SIG-M5 (cell line): ENCODE results near the gene SEC16B.

Experiments used
- DNase-seq: peaks from one replicate; lab custom pipeline; 2025; lab: John Stamatoyannopoulos, UW

The SEC16B gene

DNA sequence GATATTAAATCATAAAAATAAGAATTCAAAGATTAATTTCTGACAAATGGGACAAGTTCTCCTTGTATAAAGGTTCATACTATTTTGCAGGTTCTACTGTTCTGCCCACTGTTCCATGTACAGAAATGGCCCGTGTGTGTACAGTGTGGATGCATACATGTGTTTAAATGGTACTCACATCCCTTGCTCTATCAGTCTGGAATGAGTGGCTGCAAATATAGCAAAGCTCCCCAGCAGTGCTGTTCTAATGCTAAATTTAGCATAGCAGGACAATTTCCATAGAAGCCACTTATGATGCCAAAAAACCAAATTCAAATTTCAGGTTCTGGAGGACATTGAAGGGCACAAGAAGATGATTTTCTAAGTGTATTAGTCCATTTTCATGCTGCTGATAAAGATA lies 9.4 kb upstream of the SEC16B start:
- DNase-seq, result no peak

DNA sequence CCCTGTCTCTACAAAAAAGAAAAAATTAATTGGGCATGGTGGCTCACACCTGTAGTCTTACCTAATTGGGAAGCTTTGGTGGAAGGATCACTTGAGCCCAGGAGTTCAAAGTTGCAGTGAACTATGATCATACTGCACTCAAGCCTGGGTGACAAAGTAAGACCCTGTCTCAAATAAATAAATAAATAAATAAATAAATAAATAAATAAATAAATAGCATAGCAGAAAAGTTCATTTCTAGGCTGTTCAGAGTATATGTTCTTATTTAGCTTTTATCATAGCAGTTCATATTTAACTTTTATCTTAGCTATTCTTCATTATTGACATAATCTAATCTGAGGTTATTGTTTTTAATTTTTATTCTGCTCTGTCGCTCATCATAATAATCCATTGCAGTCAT lies 8.7 kb upstream of the SEC16B start:
- no peak for DNase-seq

DNA sequence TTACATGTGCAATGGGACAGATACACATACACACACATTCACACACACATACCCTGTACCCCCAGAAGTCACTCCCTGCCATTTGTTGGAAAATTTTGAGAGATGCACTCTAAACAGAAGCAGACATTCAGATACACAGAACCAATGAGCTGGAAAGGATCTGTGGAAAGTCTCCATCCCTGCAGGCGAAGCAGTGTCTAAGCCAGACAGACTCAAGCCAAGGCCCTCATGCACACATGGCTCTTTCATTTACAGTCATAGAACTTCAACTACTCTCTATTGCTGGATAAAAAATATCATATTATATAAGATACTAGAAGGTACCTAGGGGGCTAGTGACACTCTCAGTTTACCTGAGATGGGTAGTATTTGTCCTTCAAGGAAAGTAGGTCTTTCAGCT lies 7.3 kb upstream of the SEC16B start:
- DNase-seq, result no peak

DNA sequence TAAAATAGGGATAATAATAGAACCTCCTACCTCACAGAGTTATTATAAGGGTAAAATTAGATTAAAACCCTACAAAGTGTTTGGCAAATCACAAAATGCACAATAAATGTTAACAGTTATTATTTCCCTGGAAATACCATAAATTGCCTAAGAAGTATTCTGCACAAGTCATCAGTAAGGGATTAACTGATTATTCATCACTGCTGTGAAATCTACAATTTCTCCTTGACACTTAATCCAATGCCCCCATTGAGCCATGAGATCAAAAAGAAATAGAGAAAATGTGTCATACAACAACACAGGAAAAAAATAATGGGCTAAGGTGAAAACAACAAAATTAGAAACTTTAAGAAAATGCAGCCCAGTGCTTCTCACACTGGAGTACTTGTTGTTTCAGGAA lies 6.7 kb upstream of the SEC16B start:
- DNase-seq, result no peak

DNA sequence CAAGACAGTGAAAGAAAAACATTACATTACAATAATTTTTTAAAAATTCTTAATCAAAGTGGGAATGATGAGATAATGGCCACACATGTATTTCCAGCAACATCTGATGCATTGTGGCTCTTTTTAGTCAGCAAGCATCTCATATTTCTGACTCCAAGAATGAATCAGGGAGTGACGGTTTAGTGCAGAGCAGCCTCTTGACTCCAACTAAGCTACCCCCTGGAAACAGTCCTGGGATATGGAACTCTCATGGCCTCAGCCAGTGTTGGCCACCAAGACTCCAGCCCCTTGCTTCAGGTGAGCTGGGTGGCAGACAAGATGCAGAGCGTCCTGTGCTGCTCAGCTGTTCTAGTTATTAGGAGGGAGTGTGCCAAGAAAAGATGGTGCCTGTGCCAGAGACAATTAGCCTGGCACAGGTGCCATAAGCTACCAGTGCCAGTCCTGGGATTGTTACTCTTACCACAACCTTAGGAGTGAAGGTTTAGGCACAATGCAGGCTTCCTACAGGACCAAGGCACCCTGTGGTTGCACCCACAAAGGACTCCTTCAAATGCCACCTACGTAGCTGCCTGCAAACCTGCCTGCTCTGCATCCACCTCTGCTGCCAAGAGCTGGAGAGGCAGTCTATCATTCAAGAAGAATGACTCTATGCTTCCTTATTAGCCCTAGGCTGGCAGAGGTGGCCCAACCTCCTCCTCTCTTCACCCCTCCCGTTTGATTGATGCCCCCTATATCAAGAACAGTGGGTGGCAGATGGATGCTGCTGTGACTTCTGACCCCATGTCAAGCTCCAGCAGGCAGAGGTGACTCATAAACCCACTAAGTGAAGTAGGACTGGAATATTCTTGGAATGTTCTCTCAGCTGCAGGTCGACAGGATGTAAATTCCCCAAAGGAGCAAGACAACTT lies 6.0 kb upstream of the SEC16B start:
- DNase-seq, result no peak

DNA sequence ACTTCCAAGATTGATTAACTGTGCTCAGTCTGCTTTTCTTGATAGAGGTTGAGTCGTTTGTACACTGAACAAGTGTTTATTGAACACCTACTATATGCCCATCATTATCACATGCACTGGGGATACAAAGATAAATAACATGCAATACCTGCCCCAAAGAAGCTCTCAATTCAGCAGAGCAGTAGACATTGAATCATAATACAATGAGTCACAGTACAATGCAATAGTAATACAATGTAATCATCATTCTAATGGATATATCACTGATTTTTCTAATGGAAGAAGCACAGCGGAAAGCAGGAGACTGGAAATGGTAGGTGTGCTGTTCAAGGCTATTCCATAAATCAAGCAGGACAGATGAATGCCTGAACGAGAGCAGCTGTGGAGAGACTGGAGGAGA lies 3.7 kb upstream of the SEC16B start:
- no peak for DNase-seq

DNA sequence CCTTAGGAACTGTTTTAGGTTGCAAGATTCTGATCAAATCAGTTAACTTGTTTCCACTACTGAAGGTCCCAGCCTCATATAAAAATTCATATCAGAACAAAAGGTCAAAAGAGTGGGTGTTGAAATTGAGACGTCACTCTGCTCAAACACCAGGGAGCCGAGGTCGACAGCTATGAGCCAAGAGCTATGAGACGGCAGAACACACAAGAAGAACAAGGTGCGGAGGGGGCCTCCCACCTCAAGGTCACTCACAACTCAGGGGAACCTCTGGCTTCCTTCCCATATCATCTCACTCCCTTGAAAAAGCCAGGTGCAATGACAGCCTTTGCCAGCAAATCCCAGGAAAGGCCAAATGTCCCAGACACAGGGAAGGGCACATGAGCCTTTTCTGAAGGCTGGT lies 749 bp downstream of the SEC16B start:
- DNase-seq, result no peak

DNA sequence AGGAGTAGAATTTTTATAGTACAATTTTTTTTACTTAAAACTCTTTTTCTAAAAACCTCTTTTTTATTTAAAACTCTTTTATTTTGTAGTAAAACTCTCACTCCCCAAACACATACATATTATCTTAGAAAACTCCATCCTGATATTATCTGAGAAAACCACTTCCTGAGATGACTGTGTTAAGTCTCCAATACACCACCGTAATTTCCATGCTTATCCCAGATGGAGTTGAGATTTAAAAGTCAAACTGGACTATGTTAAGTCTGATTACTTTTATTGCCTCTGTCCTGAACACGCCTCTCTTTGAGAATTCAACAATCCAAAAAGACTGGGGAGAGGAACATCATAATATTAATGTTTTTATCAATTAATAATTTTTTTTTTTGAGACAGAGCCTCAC lies 3.7 kb downstream of the SEC16B start:
- no peak for DNase-seq

DNA sequence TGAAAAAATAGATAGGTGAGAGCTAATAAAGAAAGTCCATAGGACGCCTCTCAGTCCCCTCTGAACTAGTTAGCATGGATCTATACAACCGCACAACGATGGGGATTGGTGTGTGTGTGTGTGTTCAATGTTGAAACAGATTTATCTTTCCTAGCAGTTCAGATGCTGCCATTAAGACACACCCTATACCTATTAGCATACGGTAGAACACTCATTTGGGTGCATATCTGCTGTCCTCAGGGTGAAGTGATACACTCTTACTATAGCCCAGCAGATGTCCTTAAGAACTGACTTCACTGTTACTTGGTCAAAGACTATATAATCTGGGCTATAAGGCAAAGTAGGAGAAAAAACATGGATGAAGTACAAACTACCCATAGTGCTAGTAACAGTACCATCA lies 4.6 kb downstream of the SEC16B start:
- no peak for DNase-seq

DNA sequence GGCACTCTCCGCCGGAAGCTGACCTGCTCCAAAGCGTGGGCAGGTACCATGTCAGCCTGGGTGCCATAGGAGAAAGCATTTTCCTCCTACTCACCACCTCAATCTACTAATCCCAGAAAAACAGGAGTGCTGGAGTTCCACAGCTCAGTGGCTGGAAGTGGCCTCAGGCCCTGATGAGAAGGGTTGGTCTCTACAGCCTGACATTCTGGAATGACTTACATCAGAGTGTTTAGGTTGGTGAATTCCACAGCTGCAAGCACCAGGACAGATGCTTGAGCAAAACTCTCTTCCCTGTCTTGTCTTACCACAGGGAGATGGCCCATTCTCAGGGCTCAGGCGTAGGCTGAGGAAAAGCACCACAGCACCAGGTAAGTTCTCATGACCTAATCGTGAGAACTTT lies 5.5 kb downstream of the SEC16B start:
- DNase-seq, result no peak

DNA sequence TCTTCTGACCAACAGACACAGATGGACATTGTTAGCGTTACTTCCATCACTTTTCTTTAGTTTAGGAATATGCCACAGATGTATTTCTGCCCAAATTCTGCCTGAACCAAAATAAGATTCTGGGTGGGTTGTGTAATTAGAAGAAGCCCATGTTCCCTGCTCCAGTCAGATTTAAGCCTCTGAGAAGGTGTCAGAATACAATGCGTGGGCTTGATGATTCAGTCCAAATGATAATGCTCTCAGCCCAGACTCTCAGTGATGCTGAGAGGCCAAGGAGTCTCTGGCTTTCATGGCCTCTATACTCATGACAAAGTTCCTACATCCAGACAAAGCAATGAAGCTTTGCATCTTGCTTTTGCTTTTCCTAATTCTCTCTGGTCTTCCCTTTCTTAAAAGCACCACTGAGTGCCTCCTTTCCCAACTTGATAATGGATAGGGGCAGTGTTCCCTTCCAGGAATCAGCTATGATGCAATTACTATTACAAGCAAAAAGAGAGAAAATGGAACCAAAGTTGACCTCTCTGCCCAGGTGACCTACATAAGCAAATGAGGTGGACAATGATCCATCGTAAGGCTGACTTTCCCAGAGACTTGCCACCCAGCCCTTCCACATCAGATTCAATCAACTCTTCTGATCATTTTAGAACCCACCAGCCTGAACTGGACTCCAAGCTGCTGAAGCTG lies 8.8 kb downstream of the SEC16B start:
- no peak for DNase-seq

DNA sequence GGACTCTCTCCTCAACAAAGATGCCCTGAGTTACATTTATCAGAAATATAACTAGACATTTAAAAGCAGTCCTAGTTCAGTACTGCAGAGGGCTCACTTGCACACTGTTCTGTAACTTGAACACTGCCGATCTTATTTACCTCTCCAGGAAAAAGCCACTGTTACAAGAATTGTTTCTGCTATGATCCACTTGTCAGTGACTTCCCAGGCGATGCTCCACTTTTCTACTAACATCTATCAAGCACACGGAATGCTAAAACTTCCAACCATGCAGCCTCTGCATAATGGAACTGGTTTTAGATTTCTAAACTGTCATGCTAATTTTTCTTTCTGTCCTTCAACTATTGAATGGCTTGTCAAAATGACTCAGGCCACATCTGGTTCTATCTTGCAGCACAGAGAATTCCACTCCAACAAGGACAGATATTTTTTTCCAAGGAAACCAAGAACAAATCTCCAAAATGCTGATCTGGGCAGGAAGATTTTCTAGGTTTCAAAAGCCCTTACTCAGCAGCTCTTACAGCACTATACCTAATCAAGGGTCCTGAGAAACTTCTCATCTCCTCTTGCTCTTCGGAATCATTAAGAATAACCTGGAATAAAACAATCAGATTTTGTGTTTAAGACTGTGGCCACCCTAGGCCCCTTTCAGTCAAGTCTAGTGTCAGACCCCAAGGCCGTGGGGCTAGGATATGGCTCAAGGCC lies 9.9 kb downstream of the SEC16B start:
- DNase-seq, result no peak

DNA sequence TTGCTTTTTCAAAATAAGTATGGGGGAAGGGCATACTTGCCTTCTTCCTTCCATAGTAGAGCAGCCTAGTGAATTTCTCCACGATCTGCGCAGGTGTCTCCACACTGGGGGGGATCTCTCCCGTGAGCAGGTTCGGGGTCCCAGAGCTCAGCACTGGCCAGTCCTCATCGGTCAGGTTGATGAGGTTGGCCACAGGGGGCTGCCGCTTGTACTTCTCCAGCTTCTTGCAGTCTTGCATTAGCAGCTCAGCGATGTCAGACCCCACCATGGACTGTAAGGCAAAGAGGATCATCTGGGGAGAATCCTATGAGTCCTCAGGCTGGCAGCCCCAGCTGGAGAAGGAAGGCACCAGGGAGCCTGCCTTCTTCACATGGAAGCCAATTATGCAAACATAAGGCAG lies 11.8 kb downstream of the SEC16B start:
- DNase-seq, result no peak

DNA sequence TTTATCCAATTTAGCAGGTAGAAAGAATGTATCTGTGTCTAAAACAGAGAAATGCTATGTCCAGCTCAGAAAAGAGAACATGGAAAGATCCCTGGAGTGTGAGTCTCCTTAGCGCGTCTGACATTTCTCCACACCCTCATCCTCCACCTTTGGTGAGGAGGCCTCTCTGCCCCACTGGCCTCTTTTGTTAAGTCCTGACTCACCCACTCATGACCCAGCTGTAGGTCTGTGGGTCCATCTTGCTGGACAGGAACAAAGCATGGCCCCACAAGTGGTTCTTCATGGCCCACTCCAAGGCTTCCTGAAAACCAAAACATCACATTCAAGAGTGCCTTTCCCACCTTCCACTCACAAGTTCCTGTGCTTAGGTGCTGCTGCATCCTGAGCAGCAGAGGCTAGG lies 15.8 kb downstream of the SEC16B start:
- no peak for DNase-seq

DNA sequence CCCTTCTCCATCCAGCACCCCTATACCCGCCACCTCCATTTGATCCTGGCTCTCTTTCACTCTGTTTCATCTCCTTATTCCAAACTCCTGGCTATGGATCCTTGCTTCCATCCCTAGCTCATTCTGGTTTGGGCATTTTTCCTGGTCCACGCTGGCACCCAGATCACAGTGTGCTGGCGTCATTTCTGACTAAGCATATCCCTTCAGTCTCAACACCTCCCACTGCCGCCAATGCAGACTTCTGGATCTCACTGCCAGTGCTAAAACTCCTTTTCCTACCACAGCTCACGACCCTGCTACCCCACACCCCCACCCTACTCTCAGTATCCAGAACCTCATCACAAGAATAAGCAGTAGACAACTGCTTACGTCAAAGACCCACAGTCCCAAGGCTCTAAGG lies 16.3 kb downstream of the SEC16B start:
- no peak for DNase-seq

DNA sequence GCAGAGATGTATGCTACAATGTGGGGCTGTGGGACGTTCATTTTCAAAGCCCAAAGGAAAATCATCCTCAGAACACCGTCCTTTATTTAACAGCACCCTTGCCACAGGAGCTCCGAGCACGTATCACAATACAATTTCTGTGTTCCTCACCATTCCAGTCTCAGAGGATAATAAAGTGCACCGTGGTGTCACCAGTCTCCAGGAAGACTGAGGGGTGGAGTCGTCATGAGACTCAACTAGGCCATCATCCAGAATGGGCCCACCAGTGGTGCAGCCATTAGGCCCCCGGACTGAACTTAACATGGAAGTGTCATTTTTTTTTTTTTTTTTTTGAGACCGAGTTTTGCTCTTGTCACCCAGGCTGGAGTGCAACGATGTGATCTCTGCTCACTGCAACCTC lies 17.2 kb downstream of the SEC16B start:
- DNase-seq, result no peak

DNA sequence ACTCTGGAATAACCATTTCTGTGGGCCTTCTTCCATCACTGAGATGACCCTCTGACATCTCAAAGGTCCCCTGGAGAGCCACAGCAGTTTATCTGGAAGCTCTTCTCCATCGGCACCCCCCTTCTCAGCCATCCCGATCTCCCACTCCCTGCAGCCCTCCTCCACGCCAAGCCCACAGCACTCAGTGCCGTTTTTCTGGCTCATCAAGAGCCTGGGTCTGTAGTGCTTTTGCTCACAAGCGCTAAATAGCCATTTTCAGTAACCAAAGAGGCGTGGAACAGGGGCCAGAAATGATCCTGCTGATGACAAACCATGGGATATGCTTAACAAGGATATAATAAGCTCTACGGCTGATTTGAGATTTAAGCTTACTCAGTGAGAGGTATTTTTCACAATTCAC lies 17.6 kb downstream of the SEC16B start:
- no peak for DNase-seq

DNA sequence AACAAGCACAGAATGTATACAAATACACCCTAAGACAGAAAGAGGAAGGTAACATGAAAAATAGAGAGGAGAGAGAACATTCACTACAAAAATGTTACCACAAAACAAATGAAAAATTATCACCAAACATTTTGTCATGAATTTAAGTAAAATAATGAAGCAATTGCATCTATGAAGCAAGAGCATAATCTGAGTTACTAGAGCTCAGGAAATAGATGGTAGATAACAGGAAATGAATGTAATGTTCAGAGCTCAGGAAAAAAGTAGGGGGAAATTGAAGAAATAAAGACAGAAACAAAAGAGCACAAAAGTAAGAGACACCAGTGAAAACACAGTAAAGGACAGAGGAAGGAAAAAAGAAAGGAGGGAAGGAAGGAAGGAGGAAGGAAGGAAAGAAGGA lies 19.4 kb downstream of the SEC16B start:
- DNase-seq, result no peak

DNA sequence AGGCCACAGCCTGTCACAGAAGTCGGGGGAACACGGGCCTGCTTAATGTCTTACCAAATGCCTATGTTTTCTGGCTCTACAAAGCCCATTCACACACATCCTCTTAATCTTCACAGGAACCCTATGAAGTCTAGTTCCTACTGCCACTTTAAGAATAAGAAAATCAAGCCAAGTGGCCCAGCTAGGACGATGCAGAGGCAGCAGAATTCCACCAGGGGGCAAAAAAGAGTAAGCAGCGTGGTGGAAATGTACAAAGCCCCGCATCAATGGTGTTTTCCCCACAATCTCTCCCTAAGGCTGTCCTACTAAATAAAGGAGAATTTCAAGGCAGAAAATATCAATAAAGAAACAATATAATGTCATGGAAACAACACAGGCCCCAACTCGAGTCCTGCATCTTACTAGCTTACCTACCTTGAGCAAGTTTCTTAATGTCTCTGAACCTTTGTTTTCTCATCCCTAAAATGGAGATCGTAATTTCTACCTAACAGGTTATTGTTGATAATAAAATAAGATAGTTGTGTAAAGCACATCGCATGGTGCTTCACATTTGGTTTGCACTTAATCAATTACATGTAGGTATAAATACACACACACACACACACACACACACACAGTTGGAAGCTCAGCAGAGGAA lies 21.4 kb downstream of the SEC16B start:
- no peak for DNase-seq

DNA sequence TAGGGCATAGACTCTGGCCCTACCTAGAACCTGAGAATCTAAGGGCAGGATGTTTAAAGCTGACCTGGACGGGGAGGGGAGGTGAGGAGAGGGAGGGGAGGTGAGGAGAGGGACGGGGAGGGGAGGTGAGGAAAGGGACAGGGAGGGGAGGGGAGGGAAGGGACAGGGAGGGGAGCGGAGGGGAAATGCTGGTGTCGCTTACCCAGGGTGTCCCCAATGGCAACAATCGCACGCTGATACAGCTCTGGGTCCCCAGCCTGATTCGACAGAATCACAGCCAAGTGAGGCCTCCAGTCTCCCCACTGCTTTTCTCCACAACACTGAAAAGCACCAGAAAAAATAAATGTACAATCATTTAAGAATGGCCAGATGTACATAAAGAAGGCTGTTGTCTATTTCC lies 22.2 kb downstream of the SEC16B start:
- DNase-seq, result no peak

DNA sequence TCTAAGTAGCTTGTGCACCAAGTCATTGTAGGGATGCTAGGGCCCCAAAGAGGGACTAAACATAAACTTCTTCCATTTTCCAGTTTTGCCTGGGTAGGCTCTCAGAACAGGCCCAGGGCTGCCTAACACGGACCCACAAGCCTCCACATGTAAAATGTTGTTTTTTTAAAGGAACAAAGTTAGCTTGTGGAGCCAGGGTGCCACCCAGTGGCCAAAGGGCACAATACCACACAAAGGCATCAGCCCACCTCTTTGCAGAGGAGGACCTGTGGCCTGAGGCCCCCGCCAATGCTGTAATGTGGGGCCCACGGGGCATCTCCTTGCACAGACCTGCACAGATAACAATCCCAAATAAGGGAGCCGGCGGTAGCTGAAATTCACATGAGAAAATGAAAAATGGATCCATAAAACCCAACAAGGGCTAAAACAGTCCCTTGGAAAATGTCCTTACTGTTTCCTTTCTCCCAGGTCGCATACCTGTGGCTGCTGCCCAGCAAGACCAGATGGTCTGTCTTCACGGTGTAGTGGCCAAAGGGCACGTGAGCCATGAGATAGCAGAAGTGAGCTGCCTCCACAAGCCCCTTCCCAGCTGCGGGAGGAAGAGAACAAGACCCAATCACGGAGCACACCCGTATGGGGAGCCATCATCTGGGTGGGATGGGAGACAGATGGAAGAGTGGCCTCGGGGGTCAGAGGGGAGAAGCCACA lies 23.8 kb downstream of the SEC16B start:
- no peak for DNase-seq
